HG03159 (cell line): ENCODE measurements around the gene ZMYND15.

Experiments
- ATAC-seq: cut with Tn5 transposase; IDR thresholded peaks from one replicate; pipeline ENCODE4 v1.9.1; 2021; ENCODE audit warnings: mild to moderate bottlenecking, moderate library complexity; ENCODE audit not compliant: unreplicated experiment

The ZMYND15 gene

GRCh38 chr17:4715063-4715744 lies 24.4 kb upstream of the ZMYND15 start:
- ATAC-seq: no peak

- ATAC-seq: no peak
Measured at GRCh38 chr17:4716081-4716480, 23.6 kb upstream of the ZMYND15 start.

- no peak for ATAC-seq
Measured at GRCh38 chr17:4717791-4718190, 21.8 kb upstream of the ZMYND15 start.

GRCh38 chr17:4718276-4718675 lies 21.4 kb upstream of the ZMYND15 start:
- ATAC-seq: no peak

GRCh38 chr17:4719146-4719545 lies 20.5 kb upstream of the ZMYND15 start:
- ATAC-seq: no peak

- no peak for ATAC-seq
Measured at GRCh38 chr17:4719684-4720221, 19.9 kb upstream of the ZMYND15 start.

GRCh38 chr17:4720787-4721186 lies 18.8 kb upstream of the ZMYND15 start:
- no peak for ATAC-seq

GRCh38 chr17:4721203-4722135 lies 18.2 kb upstream of the ZMYND15 start:
- no peak for ATAC-seq

GRCh38 chr17:4722678-4723240 lies 16.9 kb upstream of the ZMYND15 start:
- no peak for ATAC-seq

GRCh38 chr17:4724650-4725049 lies 15.0 kb upstream of the ZMYND15 start:
- no peak for ATAC-seq

- no peak for ATAC-seq
Measured at GRCh38 chr17:4725646-4726310, 13.9 kb upstream of the ZMYND15 start.

GRCh38 chr17:4728124-4728523 lies 11.5 kb upstream of the ZMYND15 start:
- no peak for ATAC-seq

- ATAC-seq: no peak
Measured at GRCh38 chr17:4733073-4733531, 6.5 kb upstream of the ZMYND15 start.

GRCh38 chr17:4734857-4735475 lies 4.7 kb upstream of the ZMYND15 start:
- ATAC-seq: no peak

- no peak for ATAC-seq
Measured at GRCh38 chr17:4735876-4736651, 3.6 kb upstream of the ZMYND15 start.

- ATAC-seq: no peak
Measured at GRCh38 chr17:4738136-4739121, 1.2 kb upstream of the ZMYND15 start.

- no peak for ATAC-seq
Measured at GRCh38 chr17:4740025-4740351, 355 bp downstream of the ZMYND15 start.

- ATAC-seq: no peak
Measured at GRCh38 chr17:4740584-4740983, 951 bp downstream of the ZMYND15 start.

- no peak for ATAC-seq
Measured at GRCh38 chr17:4741544-4741943, 1.9 kb downstream of the ZMYND15 start.
